Right ventricle myocardium superior (tissue), 1 donor: ENCODE measurements around the gene CAPN10. TPM values are rescaled to one million over a fixed set of nuclear protein-coding genes. Genes with fewer than 3 reads are reported as not detected.
A peak's percentile ranks its signal among the peaks of the same experiment; 100 is the strongest.

Experiments used
- ATAC-seq: fragments of 200-7000 bp; cut with Tn5 transposase; one replicate; pipeline ENCODE4 v1.9.1; 2020; ENCODE audit warnings: mild to moderate bottlenecking; ENCODE audit not compliant: poor library complexity
- DNase-seq: peaks from one replicate; pipeline ENCODE4 v3.0.0-alpha.2; 2020
- intact Hi-C: fragments of 100-400 bp; cut with DNase I; formaldehyde crosslinking; loops from one replicate; pipeline ENCODE4 v1.11.2; 2022
- total RNA-seq: library from RNA; stranded (reverse); fragmentation: NEBNext Ultra II Directional; extraction: Animal tissue kit (Norgen Biotek cat#: 25700); gene quantifications from one replicate; pipeline ENCODE4 v1.2.1, GENCODE V29; 2021
- donor health status: DM: no; HTN: yes; CAD: no; lungs with severe emphysema.

Gene CAPN10
- total RNA-seq, 1 donor from 2014 or later, result 49.7 TPM

DNA sequence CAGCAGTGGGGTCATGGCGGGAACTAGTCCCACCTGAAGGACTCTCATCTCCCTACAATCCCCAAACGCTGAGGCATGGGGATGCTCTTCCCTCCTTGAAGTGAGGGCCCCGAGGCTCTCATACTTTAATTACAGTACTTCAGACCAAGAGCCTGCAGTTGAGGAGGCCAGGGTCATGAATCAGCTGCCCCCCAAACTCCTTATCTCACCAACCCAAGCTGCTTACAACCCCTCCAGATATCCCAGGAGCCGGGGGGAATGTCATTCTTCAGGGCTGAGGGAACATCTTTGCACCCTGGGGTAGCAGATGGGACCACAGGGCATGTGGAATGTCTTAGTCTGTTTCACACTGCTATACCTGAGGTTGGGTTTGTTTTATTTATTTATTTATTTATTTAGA, 2.8 kb upstream of the CAPN10 start:
- intact Hi-C loops, result no loop called here
- DNase-seq, result no peak
- no peak for ATAC-seq

- peak; percentile 27 for DNase-seq
- intact Hi-C loops, result no loop called here
- no peak for ATAC-seq
These were observed 2.0 kb upstream of the CAPN10 start for GRCh38 chr2:240584486-240585031.

GRCh38 chr2:240585101-240585500, 1.4 kb upstream of the CAPN10 start:
- intact Hi-C loops, result no loop called here
- DNase-seq (peak; percentile 24), ATAC-seq (no peak)

DNA sequence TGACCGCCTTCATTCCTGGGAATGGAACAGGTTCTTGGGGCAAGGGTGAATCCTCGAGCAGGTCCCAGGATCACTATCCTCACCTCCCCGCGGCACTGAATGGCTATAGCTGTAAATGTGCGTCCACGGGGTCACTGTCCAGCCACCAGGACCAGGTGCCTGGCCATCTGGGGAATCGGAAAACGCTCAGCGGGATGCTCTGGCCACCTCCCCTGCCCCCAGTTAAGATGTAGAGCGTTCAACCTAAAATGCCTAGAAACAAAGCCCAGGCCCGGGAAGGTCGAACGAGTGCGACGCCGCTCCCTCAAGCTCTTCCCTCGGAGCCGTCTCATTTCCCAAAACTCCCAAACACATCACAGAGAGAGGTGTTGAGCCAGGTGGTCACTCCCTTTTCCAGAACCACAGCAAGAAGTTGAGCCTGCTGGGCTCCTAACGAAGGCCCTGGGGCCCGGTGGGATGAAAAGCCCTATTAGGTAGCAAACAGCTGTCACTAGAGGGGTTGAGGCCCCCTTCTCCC, 795 bp upstream of the CAPN10 start:
- intact Hi-C loops, result no loop called here
- DNase-seq, result peak; percentile 33

DNA sequence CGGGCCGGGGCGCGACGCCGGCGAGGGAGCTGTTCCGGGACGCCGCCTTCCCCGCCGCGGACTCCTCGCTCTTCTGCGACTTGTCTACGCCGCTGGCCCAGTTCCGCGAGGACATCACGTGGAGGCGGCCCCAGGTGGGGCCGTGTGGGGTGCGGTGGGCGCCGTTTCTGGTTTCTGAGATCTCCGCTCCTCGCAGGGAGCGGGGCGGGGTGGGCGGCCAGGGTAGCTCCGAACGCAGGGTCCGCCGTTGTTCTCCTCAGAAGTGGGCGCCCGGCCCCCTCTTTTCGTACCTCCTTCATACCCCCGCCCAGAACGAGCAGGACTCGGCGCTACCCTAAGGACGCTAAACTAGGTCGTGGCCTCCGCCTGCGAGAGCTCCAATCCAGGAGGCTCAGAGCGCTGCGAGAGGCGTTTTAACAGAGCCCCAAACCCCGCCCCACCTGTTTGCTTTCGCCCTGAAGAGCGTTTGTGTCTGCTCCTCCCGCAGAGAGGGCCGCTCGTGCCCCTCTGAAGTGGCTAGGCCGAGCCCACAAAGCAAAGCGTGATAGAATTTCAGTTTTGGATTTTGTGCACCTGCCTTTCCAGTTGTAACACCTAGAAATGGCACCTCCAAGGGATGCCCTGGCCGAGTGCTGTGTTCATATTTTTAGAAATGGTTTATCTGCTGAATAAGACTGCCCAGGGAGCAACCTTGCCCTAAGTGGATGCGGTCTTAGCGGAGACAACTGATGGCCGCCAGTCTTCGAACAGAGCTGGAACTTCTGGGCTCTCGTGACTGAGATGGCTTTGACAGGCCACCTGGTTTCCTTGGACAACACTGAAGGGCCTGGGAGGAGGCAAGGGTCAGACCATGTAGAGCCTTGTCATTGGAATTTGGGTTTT, 626 bp downstream of the CAPN10 start:
- intact Hi-C loops, result no loop called here
- no peak for DNase-seq
- ATAC-seq, result peak; percentile 23

More for the DNA sequence above, 795 bp upstream of the CAPN10 start:
- no peak for ATAC-seq

DNA sequence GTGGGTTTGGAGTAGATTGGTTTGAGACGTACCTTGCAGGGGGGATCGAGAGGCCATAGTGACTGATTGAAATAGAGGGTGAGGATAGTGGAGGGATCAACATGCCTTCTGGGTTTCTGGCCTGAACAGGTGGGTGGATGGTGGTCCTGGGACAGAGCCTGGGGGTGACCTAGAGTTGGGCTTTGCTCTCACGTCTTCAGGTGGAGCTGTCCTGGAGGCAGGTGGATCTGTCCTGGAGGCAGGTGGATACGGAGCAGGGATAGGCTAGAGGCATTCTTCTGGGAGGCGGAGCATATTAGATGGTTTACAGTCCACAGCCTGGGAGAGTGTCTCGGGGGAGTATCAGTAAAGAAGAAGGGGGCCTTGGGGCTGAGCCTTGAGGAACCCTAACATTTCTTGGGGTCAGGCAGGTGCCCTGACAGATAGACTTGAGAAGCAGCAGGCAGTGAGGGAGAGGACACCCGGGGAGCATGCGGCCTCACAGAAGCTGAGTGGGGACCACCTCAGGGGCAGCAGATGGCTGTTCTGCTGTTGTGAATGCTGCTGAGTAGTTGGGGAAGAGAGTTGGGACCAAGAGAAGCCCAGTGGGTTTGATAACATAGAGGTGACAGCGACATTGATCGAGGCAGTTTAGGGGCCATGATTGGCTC, 1.6 kb downstream of the CAPN10 start:
- ATAC-seq (no peak), DNase-seq (peak; percentile 20)
- intact Hi-C loops, result no loop called here

DNA sequence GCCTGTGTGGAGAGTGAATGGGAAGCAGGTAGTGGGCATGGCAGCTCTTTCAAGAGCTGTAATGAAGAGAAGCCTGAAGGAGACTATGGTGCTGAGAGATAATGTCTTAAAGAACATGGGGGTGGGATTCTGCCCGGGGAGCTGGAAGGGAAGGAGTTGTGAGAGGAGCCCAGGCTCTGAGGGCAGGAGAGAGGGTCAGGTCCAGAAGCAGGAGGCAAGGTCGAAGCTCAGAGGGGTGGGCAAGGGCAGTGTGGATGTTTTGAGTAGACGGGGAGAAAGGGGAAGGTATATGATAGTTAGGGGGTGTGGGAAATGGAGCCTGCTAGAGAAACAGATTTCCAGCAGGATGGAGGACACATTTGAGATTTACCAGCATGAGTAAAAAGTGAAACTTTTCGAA, 2.1 kb downstream of the CAPN10 start:
- peak; percentile 20 for DNase-seq
- ATAC-seq, result no peak
- intact Hi-C loops, result no loop called here

GRCh38 chr2:240589375-240589774, 2.8 kb downstream of the CAPN10 start:
- DNase-seq (peak; percentile 9), ATAC-seq (no peak)
- intact Hi-C loops, result no loop called here

DNA sequence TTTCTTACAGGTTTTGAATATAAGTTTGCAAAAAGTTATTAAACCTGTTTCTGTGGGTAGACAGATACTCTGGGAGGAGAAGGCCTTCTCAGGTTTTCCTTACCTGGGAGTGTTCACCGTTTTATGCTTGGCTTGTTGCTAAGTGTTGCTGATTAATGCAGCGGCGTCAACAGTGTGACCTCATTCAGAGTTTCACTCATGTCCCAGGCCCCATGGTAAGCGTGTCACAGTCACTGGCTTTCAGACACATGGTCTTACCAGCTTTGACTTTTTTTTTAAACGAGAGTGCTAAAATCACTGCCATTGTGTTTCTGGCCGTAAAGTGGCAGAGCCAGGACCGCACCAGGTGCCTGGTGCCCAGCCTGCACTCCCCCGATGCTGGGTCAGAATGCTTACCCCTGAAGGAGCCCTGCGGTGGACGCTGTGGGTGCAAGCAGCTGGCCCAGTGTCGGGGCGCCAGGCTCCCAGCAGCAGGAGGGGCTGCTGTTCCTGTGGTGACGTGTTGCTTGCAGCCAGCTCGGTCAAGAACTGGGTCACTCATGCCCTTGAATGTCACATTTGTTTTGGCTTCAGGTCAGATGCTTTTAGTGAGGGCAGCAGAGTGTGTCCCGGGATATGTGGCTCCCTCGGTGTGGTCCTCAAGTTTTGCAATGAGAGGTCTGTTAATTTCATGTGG, 3.5 kb downstream of the CAPN10 start:
- ATAC-seq (no peak), DNase-seq (peak; percentile 47)
- intact Hi-C loops, result no loop called here

GRCh38 chr2:240590681-240591111, 4.2 kb downstream of the CAPN10 start:
- DNase-seq (peak; percentile 40), ATAC-seq (no peak)
- intact Hi-C loops, result no loop called here

GRCh38 chr2:240591226-240591625, 4.7 kb downstream of the CAPN10 start:
- intact Hi-C loops, result no loop called here
- ATAC-seq (no peak), DNase-seq (no peak)

GRCh38 chr2:240591784-240592183, 5.2 kb downstream of the CAPN10 start:
- ATAC-seq (no peak), DNase-seq (peak; percentile 27)
- intact Hi-C loops, result no loop called here

DNA sequence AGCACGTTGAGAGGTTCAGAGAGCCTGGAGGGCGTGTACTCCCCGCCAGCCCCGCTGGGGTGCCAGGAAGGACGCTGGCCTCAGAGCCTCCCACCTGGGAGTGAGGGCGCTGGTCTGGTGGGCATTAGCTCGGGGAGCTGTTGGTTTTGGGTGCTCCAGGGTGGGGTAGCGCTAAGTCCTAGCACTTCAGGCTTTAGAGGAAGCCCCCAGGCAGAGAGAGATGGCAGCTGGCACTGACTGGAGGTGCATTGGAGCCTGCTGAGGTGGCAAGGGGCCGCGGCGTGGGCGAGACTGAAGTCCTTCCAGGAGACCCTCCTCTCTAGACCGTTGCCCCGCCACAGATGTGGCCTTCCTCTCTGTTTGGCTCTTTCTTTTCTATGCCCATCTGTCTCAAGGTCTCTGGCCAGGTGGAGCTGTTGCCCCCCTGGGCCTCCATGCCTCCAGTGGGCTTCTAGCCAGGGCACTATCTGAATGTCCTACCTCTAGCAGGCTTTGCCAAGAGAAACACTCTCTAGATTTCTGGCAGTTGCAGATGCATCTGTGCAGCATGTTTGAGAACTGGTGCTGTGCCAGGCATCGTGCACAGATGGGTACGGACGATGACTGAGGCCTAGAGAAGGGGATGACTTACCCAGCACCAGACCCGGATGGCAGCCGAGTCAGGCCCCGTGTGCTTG, 6.6 kb downstream of the CAPN10 start:
- intact Hi-C loops, result no loop called here
- peak; percentile 42 for ATAC-seq
- DNase-seq, result peak; percentile 68

DNA sequence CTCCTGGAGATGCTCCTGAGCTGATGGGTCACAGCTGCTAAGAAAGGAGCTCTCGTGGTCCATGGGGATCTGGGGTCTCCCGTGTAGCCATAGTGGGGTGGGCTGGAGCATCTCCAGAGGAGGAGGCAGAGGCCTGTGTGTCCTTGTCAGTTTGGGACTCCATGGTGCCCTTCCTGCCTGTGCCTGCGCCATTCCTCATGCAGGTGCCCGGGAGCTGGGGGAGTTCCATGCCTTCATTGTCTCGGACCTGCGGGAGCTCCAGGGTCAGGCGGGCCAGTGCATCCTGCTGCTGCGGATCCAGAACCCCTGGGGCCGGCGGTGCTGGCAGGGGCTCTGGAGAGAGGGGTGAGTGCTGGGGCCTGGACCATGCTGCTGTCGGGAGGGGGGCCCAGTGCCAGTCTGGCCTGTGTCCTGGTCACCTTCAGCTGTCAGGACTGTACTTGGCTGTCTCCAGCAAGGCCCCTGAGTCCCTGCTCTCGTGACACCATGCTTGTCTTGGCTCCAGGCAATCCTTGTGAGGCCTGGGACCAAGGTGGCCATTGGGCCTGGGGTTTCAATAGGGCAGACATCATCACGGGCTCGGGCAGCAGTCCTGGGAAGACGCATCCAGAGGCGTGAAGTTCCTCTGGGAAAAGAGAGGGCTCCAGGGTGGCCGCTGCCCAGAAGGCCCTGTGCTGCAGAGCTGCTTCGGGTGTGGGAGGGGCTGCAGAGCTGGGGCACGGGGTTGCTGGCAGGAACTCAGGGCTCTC, 7.3 kb downstream of the CAPN10 start:
- peak; percentile 81 for DNase-seq
- ATAC-seq, result peak; percentile 71
- intact Hi-C loops, result no loop called here

DNA sequence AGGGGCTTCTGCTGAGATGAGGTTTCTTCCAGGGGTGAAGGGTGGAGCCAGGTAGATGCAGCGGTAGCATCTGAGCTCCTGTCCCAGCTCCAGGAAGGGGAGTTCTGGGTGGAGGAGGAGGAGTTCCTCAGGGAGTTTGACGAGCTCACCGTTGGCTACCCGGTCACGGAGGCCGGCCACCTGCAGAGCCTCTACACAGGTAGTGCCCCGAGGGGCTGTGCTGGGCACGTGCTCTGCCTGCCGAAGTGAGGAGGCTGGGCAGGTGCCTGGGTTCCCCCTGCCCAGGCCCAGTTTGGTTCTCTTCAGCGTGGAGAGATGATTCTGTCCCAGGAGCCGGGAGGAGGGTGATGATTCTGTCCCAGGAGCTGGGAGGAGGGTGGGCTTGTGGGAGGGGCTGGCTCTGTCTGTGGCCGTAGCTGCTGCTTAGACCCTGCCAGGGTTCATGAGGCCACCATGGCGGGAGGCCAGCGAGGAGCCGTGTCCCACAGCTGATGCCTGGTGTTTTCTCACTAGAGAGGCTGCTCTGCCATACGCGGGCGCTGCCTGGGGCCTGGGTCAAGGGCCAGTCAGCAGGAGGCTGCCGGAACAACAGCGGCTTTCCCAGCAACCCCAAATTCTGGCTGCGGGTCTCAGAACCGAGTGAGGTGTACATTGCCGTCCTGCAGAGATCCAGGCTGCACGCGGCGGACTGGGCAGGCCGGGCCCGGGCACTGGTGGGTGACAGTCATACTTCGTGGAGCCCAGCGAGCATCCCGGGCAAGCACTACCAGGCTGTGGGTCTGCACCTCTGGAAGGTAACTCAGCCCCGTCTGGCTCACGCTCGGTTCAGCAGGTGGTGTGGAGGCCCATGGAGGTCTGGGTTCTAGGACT, 8.2 kb downstream of the CAPN10 start:
- DNase-seq (peak; percentile 53), ATAC-seq (no peak)
- intact Hi-C loops, result no loop called here

DNA sequence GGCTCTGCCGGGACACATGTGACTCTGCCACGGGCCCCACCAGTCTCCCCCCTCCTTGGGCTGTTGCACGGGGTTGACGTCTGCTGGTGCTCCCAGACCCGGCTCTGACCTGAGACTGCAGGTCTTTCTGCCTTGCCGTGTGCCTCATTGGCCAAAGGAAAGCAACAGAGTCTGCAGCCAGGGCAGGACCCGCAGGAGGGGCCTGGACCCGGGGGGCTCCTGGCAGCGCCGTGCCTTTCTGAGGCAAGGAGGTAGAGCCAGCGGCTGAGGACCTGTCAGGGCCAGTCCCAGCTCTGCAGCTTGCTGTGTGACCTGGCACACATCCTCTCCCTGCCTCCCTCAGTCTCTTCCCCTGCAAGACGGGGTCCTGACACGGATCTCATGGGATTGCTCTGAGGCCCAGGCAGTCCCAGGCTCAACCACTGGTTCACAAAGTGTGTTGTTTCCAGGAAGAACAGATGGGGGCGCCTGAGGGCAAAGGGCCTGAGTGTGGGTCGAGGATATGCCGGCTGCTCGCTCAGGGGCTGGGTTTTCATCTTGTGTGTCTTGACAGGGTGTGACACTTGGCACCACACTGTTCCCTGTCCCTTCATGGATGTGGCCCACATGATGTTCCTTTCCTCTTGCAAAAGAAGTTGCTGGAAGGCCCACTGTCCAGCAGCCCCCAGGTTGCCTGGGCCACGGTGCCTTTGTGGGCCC, 9.0 kb downstream of the CAPN10 start:
- peak; percentile 13 for ATAC-seq
- peak; percentile 53 for DNase-seq
- intact Hi-C loops, result no loop called here
